Muscle of arm (tissue), 12 donors: Measurements from ENCODE around the gene CKM. TPM values are rescaled to one million over a fixed set of nuclear protein-coding genes. Genes with fewer than 3 reads are reported as not detected.
"Not testable (repeated sequence)": the region's sequence is repeated elsewhere in the genome, so short reads cannot be mapped to it uniquely, and the experiment has no call there.

Experiments
- DNase-seq: peaks from one replicate; pipeline ENCODE4 v3.0.0-alpha.2; 2013
- polyA plus RNA-seq, 12 donors: library from polyadenylated mRNA; unstranded; fragments of 120-200 nt; gene quantifications; one replicate each; pipeline ENCODE4 v1.2.1, GENCODE V29; 2013; ENCODE audit not compliant: insufficient read length in 12 of 12

Gene CKM
- polyA plus RNA-seq, 12 donors: 1,044 to 4,317 (median 2,408) TPM

DNA sequence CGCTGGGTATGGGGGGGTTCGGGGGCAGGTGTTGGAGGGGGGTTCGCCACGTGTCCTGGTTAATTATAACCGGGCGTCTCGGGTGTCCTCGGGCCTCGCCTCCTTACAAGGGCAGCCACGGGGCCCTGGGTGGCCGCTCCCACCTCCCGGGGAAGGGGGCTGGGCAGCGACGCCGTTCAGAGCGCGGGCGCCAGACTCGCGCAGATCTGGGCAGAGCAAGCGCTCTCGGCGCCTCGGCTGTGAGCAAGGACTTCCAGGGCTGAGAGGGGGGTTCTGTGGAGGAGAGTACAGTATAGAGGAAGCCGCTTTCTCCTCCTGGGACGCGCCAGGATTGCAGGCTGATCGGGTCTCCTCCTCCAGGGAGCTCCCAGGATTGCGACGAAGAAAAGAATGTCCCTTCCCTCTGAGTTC lies 1.0 kb upstream of the CKM start:
- DNase-seq: no peak

DNA sequence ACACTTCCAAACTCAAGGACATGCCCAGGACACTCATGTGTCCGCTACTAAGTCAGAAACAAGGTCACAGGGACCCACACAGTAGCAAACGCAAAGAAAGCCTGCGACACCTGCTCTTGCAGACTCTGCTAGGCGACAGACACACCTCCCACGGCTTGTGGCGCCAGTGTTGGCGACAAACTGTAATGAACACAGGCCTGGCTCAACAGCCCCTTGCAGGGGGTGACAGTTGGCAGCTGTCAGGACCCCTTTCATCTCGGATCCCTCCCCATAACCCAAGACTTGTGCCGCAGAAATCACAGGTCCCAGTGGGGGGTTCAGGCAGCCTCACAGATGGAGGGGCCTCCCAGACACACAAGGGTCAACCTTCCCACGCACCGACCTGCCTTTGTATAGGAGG lies 364 bp downstream of the CKM start:
- DNase-seq: no peak

DNA sequence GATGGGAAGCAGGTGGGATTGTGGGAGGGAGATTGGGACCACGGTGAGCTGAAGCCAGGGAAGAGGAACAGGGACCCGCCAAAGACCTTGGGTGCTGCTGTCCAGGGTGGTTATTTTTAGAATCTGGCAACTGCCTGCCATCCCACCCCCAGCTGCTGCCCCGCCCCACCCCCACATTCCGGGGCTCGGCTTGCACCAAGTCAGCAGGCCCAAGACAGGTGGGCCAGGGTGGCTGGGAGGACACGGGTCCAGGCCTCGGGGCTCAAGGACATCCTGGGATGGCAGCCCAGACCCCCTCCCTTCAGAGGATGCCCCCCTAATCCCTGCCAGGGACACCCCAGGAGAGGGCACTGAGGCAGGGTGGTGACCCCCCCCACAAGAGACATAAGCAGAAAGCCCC lies 827 bp downstream of the CKM start:
- DNase-seq: no peak

DNA sequence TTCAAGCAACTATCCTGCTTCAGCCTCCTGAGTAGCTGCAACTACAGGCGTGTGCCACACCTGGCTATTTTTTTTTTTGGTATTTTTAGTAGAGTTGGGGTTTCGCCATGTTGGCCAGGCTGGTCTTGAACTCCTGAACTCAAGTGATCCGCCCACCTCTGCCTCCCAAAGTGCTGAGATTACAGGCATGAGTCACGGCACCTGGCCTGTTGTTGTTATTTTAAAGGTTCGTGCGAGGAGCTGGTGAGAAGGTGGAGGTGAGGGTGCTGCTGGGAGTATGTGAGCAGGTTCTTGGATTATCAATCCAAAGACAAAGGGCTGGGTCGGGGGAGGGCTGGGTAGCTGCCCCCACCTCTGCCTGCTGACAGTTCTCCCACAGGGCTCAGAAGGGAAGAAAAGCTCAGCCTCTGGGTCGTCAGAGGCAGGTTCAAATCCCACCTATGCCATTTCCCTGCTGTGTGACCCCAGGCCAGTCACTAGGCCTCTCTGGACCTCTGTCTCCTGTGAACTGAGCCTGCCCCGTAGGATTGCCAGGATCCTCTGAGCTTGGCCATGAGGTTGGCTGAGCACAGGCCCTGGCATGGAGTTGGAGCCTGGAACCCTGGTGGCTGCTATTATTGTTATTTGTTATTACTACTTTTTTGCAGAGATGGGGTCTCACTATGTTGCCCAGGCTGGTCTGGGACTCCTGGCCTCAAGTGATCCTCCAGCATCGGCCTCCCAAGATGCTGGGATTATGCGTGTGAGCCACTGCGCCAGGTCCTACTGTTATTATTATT lies 1.5 kb downstream of the CKM start:
- no peak for DNase-seq

DNA sequence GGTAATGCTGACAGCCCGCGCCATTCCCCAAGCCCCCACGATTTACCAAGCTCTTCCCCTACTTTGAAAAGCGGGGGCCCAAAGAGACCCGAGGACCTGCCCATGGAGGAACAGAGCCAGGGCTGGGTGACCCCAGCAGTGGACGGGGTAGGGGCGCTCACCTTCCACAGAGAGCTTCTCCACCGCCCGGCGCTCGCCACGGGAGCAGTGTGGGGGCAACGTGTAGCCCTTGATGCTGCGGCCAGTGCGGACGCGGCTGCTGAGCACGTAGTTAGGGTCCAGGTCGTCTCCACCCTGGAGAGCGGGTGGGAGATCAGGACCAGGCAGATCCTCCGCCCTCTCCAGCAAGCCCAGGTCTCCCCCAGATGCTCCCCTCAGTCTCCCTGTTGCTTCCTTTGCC lies 7.4 kb downstream of the CKM start:
- no peak for DNase-seq

DNA sequence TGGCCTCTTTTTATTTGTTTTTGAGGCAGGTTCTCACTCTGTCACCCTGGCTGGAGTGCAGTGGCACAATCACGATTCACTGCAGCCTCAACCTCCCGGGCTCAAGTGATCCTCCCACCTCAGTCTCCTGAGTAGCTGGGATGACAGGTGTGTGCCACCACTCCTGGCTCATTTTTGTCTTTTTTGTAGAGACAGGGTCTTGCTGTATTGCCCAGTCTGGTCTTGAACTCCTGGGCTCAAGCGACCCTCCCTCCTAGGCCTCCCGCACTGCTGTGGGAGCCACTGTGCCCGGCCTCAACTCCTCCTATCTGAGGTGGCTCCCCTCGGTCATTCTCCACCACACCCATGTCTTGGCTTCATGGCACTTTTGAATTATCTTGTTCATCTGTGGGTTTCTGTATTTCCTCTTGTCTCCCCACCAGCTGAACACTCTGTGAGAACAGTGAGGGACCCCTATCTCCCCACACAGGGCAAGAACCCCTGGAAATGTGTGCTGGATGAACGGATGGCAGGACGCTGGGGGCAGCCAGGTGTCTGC lies 7.9 kb downstream of the CKM start:
- no peak for DNase-seq

DNA sequence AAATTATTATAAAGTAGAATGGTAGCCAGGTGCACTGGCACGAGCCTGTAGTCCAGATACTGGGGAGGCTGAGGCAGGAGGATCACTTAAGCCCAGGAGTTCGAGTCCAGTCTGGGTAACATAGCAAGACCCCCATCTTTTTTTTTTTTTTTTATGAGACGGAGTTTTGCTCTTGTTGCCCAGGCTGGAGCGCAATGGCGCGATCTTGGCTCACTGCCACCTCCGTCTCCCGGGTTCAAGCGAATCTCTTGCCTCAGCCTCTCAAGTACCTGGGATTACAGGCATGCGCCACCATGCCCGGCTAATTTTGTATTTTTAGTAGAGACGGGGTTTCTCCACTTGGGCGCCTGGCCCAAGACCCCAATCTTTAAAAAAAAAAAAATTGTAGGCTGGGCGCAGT lies 10.4 kb downstream of the CKM start:
- not testable (repeated sequence) for DNase-seq

DNA sequence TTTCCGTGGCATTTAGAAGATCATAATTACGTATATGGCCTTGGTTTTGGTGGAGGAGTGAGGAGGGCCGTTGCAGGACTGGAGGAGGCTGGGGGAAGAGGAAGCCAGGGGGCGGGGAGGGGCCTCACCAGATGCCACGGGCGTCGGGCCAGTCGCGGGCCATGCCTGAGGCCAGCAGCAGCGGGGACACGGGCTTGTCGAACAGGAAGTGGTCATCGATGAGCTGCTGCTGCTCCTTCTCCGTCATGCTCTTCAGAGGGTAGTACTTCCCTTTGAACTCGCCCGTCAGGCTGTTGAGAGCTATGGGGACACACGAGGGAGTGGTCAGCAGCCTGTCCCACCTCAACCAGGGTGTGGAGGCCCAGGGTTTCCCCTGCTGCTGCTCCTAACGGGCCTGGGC lies 11.1 kb downstream of the CKM start:
- DNase-seq: no peak

DNA sequence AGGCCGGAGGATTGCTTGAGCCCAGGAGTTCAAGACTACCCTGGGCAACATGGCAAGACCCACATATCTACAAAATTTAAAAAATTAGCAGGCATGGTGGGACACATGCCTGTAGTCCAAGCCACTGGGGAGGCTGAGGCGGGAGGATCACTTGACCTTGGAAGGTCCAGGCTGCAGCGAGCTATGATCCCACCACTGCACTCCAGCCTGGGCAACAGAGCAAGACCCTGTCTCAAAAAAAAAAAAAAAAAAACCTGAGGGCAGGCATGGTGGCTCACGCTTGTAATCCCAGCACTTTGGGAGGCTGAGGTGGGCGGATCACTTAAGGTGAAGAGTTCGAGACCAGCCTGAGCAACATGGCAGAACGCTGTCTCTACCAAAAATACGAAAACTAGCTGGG lies 13.4 kb downstream of the CKM start:
- not testable (repeated sequence) for DNase-seq

DNA sequence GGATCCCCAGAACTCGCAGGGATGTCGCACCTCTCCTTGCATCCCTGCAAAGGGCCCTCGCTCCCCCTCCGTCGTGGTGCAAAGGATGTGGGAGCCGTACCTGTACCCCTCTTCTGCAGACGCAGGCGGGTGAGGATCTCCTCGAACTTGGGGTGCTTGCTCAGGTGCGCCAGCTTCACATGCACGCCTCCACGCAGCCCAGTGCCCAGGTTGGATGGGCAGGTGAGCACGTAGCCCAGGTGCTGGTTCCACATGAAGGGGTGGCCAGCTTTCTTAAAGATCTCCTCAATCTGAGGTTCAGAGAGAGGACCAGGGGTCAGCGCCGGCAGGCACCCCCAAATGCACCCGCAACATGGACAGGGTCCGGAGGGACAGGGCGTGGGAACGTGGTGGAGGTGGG lies 15.3 kb downstream of the CKM start:
- no peak for DNase-seq

DNA sequence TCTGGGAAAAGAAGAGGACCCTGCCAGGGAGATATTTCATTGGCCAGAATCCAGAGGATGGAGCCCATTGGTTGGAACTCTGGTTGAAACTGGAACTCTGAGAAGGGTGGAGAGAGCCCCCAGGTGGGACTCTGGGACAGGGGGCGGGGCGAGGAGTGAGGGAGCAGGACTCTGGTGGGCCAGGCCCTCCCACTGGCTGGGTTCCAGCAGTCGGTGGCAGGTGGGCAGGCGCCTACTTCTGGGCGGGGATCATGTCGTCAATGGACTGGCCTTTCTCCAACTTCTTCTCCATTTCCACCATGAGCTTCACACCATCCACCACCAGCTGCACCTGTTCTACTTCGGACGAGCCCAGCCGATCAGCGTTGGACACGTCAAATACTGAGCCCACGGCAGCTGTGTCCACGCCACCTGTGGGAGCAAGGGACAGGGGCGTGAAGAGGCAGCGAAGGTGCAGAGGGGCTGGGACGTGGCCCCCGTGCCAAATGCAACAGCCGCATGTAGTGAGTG lies 16.1 kb downstream of the CKM start:
- DNase-seq: no peak

DNA sequence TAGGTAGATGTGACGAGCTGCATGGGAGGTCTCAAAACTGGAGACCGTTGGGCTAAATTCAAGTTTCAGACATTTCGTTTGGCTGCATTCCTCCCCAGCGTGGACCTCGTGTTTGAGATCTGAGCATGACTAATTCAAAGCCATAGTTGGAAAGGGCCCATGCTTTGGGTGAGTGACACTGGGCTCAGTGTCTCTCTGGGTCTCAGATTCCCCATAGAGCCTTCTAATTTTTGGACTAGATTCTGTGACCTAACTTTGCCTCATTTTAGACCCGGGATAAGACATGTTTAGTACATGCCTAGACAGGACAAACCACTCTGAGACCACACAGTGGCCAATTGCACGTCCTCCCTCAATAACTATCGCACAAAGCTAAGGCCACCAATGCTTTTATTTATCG lies 16.6 kb downstream of the CKM start:
- DNase-seq: no peak

DNA sequence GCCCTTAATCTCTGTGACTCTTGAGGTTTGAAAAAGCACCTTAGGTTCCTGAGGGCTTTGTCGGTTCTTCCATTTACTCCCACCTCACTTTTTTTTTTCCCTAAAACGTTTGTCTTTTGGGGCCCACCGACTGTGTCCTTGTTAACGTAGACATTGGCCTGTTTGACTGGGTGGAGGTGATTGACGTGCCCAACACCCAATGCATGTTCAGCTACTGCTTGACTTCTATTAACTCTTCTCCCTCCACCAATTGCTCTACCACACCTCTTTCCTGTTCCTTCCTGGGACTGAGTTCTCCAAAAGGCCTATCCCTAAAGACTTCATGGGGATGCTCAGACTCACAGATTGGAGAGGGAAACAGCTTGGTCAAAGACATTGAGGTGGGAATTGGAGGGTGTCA lies 17.3 kb downstream of the CKM start:
- DNase-seq: no peak

DNA sequence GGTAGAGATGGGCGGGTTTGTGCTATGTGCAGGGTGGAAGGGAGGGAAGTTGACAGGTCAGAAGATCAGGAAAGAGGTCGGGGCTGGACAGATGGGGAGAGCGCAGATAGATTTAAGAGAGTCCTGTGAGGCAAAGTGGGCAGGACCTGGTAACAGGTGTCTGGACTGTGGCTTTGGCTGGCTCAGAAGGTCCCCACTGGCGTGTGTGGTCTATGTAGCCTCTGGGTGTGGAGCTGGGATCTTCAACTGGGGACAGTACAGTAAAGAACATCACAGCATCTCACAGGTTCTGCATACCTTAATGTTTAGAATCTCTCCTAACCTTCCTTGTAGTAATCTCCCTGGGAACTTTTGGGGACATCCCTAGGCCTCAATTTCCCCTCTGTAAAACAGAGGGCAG lies 17.7 kb downstream of the CKM start:
- DNase-seq: no peak

DNA sequence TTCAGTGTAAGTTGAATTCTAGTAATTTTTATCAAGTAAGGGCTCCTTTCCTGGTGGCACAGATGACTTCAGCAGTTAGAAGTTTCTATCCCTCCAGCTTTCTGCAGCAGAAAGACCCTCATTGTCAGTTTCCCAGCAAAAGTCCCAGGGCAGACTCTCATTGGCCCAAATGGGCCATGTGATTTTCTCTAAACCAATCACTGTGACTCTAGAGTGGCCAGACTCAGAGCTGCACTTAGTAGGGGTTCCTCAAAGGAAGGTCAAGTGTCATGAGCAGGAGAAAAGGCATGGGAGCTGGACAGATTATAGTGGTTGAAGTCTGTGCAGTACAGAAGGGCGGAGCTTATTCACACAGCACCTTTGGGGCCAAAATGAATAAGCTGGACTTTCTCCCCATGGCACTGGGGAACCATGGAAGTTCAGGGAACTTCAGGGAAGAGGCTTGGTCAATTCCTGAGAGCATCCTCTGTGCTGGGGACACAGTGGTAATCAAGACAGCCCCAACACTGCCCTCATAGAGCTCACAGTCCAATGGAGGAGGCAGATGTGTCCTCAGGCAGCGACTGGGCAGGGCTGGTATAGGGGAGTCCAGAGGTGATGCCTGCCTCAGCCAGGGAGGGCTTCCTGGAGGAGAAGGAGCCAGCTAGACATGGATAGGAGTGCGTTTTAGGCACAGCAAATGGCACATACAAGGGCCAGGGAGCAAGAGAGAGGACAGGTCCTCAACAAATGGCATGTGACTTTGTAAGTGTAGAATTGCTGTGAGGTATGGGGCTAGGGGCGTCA lies 18.3 kb downstream of the CKM start:
- DNase-seq: no peak

DNA sequence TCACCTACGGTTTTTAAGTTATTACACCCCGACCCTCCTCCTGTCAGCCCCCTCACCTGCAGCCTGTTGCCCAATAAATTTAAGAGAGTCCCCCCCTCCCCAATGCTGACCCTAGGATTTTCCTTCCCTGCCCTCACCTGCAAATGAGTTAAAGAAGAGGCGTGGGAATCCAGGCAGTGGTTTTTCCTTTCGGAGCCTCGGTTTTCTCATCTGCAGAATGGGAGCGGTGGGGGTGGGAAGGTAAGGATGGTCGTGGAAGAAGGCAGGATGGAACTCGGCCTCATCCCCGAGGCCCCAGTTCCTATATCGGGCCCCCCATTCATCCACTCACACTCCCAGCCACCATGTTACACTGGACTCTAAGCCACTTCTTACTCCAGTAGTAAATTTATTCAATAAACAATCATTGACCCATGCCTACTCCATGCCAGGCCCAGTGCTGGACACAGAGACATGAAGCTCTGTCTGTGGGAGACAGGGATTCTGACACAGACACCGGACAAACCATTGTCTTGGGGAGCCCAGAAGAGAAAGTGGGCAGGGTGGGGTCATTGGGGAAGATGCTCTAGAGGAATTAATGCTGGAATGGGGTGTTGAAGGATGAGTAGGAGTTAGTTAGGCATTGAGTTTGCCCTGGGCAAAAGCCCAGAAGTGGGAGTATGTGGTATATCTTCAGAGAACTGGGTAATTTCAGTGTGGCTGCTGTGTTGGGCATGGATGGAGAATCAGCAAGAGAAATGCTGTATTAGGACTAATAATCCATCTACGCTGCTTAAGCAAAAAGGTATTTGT lies 19.2 kb downstream of the CKM start:
- no peak for DNase-seq

DNA sequence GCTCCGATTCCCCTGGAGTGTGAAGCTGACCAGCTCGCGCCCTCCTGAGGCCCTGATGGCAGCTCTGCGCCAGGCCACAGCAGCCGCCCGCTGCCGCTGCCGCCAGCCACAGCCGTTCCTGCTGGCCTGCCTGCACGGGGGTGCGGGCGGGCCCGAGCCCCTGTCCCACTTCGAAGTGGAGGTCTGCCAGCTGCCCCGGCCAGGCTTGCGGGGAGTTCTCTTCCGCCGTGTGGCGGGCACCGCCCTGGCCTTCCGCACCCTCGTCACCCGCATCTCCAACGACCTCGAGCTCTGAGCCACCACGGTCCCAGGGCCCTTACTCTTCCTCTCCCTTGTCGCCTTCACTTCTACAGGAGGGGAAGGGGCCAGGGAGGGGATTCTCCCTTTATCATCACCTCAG lies 20.3 kb downstream of the CKM start:
- no peak for DNase-seq

DNA sequence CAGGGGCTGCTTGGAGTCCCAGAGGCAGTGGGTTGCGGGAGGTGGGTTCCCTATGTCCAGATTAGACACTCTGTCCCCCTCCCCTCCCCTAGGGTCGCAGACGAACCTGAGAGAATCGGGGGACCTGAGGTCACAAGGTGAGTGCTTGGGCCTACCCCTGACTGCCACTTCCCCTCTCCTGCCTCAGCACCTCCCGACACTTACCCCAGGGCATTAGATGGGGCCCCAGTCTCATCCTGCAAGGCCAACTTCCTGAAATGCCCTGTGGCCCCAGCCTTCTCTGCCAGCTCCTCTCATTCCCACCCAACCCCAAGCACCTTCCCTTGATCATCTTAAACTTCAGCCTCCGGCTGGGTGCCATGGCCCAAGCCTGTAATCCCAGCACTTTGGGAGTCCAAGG lies 23.0 kb downstream of the CKM start:
- DNase-seq: no peak

DNA sequence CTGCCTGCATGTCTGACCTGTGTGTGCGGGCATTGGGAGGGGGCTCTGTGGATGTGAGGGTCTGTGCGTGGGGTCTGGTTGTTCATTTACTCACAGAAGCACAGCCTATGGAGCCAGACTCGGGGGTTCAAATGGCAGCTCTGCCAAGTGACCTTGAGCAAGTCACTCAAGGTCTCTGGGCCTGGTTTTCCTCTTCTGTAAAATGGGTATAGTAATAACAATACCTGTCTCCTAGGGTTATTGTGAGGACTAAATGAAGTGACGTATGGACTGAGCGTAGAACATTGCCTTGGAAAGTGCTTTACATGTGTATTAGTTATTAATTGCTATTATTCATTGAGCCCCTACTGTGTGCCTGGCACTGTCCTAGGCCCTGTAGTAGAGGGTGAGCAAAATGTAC lies 24.4 kb downstream of the CKM start:
- DNase-seq: no peak

DNA sequence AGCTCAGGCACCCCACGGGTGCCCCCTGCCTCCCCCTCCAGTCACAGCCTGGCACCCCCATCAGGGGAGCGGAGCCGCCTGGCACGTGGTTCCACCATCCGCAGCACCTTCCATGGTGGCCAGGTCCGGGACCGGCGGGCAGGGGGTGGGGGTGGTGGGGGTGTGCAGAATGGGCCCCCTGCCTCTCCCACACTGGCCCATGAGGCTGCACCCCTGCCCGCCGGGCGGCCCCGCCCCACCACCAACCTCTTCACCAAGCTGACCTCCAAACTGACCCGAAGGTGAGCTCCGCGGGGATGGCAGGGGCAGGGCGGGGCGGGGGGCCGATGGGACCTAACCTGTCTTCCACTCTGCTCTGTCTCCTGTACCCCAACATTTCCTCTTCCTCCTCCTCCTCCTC lies 25.0 kb downstream of the CKM start:
- DNase-seq: no peak

DNA sequence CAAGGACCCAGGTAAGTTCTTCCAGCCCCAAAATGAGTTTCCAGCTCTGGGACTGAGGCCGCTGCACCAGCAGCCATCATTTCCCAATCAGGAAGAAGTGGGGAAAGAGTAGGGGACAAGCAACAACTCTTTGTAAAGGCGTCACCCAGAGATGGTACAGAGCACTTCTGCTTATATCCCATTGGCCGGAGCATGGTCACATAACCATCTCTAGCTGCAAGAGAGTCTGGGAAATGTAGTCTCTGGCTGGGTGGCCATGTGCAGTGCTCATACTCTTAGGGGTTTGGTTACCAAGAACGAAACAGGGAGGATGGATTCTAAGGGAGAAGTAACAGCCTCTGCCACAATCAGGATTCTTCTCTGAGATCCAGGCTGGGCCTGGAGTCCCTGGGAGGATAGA lies 26.3 kb downstream of the CKM start:
- DNase-seq: no peak

DNA sequence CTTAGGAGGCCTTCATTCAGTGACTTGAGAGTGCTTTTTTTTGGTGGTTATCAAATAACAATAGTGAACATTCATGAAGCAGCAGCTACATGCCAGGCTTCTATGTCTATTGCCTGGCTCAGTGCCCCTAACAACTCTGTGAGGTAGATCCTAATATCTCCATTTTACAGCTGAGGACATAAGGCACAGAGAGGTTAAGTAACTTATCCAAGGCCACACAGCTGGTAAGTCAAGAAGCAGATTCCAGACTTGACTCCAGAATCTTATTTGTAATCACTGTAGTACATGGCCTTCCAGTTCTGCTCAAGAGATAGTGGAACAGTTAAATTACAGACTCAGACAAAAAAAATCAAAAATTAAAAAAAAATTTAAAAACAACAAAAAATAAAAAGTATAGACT lies 26.8 kb downstream of the CKM start:
- no peak for DNase-seq
